ENCODE results near the gene NUTM2G.
"Not testable (repeated sequence)": the region's sequence is repeated elsewhere in the genome, so short reads cannot be mapped to it uniquely, and the experiment has no call there.

Gene NUTM2G

DNA sequence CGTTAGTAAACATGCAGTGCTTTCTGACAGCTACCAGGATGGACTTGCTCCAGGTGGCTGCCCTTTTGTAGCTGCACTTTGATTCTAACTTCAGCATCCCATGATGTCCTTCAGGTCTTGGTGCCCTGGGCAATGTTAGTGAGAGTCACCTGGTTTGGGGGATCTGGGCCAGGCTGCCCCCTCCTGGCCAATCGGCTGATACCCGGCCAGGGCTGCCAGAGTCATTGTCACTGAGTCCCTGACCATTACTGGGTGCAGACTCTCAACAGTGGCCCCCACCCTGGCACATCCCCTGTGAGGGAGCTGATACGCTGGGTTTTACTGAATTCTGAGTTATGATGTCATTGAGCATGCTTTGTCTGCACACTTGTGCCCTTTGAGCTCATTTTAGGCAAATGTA is 13.5 kb downstream of the NUTM2G start:
- not testable (repeated sequence) for DNase-seq

DNA sequence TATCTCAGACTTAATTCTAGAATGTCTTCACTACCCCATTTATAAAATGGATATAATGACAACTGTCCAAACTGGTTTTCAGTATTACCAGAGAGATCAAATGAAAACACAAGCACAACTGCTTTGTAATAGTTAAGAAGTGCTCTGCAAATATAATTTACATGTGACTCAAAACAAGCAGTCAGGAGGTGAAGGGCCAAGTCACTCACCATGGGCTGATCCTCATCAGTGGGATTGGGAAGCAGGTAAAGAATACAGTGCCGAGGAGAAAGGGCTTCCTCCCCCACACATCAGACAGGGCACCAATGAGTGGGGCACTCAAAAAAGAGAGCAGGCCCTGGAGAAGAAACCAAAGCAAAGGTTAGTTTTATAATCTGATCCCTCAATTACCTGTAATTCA is 20.7 kb downstream of the NUTM2G start:
- not testable (repeated sequence) for DNase-seq

- not testable (repeated sequence) for DNase-seq
Measured at GRCh38 chr9:96950539-96950938, 21.9 kb downstream of the NUTM2G start.

DNA sequence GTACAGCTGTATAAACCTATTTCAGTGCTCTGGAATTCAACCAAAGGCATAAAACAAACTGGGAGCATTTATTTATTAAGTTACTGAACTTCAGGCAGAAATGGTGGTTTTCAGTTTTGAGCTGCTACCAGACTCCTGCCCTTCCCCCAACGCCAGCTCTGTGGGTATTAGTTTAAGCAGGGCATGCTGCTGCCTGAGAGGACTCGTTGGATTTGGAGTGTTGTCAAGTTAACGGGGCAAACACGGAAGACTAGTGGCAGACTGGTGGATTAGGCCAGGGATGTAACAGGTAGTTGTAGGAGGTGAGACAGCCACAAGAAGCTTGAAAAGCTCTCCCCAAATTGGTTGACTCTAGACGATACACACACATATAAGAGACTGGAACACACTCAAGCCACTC is 38.9 kb downstream of the NUTM2G start:
- not testable (repeated sequence) for DNase-seq

GRCh38 chr9:96972552-96972951 is 43.9 kb downstream of the NUTM2G start:
- DNase-seq = not testable (repeated sequence)

DNA sequence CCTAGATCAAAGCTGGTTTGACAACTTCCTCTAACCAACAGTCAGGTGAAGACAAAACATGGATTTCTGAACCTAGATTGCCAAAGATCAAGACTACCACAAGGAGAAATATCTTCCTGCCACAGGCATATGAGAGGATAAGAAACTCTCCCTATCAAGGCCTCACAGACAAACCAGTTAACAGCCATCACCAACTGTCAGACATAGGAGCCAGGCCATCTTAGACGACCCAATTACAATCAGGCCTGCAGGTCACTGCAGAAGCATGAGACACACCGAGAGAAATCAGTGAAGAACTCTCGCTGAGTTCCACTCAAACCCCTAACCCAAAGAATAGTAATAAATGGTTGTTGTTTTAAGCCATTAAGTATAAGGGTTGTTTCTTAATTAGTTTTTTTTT is 45.4 kb downstream of the NUTM2G start:
- not testable (repeated sequence) for DNase-seq

GRCh38 chr9:96983496-96984122 is 55.0 kb downstream of the NUTM2G start:
- not testable (repeated sequence) for DNase-seq

DNA sequence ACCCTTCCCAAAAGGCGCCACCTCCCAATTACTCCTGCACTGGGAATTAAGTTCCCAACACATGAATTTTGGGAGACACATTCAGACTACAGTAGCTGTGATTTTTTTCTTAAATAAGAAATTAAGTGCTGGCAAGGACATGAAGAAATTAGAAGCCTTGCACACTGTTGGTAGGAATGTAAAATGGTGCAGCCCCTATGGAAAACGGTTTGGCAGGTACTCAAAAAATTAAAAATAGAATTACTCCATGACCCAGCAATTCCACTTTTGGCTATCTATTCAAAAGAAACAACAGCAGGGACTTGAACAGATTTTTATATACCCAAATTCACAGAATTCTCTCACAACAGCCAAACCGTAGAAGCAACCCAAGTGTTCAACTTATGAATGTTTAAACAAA is 55.5 kb downstream of the NUTM2G start:
- DNase-seq = not testable (repeated sequence)

GRCh38 chr9:96984887-96985286 is 56.2 kb downstream of the NUTM2G start:
- not testable (repeated sequence) for DNase-seq
